H9 (cell line): Measurements from ENCODE around the gene ABCG8. TPM values are rescaled to one million over a fixed set of nuclear protein-coding genes. Genes with fewer than 3 reads are reported as not detected.

Experiments
- DNase-seq: peaks from one replicate; pipeline ENCODE4 v3.0.0-alpha.2; 2017
- H2AFZ ChIP-seq: one replicate; pipeline ENCODE4 v1.6.1; 2013; ENCODE audit warnings: mild to moderate bottlenecking, low read length, control low read depth, moderate library complexity
- H2AK5ac ChIP-seq: 2 replicates; pipeline ENCODE4 v1.6.1; 2013; ENCODE audit warnings: low read length, control low read depth, mixed read lengths; ENCODE audit not compliant: insufficient read length
- H2BK120ac ChIP-seq: one replicate; pipeline ENCODE4 v1.6.1; 2013; ENCODE audit warnings: low read depth, mild to moderate bottlenecking, low read length, control low read depth, inconsistent platforms; ENCODE audit not compliant: poor library complexity, severe bottlenecking
- H2BK12ac ChIP-seq: 2 replicates; pipeline ENCODE4 v1.6.1; 2013; ENCODE audit warnings: low read length, control low read depth, mixed read lengths, low read depth; ENCODE audit not compliant: insufficient read length
- H2BK15ac ChIP-seq: 2 replicates; pipeline ENCODE4 v1.6.1; 2013; ENCODE audit warnings: low read depth, low read length, control low read depth
- H2BK20ac ChIP-seq: one replicate; pipeline ENCODE4 v1.6.1; 2013; ENCODE audit warnings: low read depth, mild to moderate bottlenecking, low read length, control low read depth, inconsistent platforms; ENCODE audit not compliant: poor library complexity, severe bottlenecking
- H2BK5ac ChIP-seq: 2 replicates; pipeline ENCODE4 v1.6.1; 2013; ENCODE audit warnings: low read length, control low read depth, mixed read lengths; ENCODE audit not compliant: insufficient read length
- H3K14ac ChIP-seq: 2 replicates; pipeline ENCODE4 v1.6.1; 2013; ENCODE audit warnings: low read length, control low read depth; ENCODE audit not compliant: insufficient read depth
- H3K18ac ChIP-seq: 2 replicates; pipeline ENCODE4 v1.6.1; 2013; ENCODE audit warnings: low read depth, mild to moderate bottlenecking, mixed read lengths, low read length, control low read depth; ENCODE audit not compliant: insufficient read length
- H3K23ac ChIP-seq: 2 replicates; pipeline ENCODE4 v1.6.1; 2013; ENCODE audit warnings: low read length, control low read depth, mixed read lengths, low read depth; ENCODE audit not compliant: insufficient read length
- H3K23me2 ChIP-seq: 2 replicates; pipeline ENCODE4 v1.6.1; 2013; ENCODE audit warnings: low read depth, mild to moderate bottlenecking, mixed read lengths, low read length, control low read depth; ENCODE audit not compliant: insufficient read length, poor library complexity, severe bottlenecking
- H3K27ac ChIP-seq: 2 replicates; pipeline ENCODE4 v1.5.1; 2013; ENCODE audit warnings: low read length, control low read depth, mixed read lengths, low read depth; ENCODE audit not compliant: insufficient read length
- H3K27me3 ChIP-seq: 2 replicates; pipeline ENCODE4 v1.6.1; 2013; ENCODE audit warnings: low read length, control low read depth, inconsistent platforms; ENCODE audit not compliant: insufficient read depth
- H3K4ac ChIP-seq: 2 replicates; pipeline ENCODE4 v1.6.1; 2013; ENCODE audit warnings: low read depth, mild to moderate bottlenecking, control low read depth, inconsistent platforms, low read length, moderate library complexity
- H3K4me1 ChIP-seq: 2 replicates; pipeline ENCODE4 v1.6.1; 2013; ENCODE audit warnings: low read length, control low read depth, inconsistent platforms; ENCODE audit not compliant: insufficient read depth
- H3K4me2 ChIP-seq: 2 replicates; pipeline ENCODE4 v1.6.1; 2013; ENCODE audit warnings: low read length, control low read depth, mixed read lengths; ENCODE audit not compliant: insufficient read length, insufficient read depth
- H3K56ac ChIP-seq: 2 replicates; pipeline ENCODE4 v1.6.1; 2013; ENCODE audit warnings: low read depth, mild to moderate bottlenecking, mixed read lengths, low read length, control low read depth; ENCODE audit not compliant: insufficient read length
- H3K79me1 ChIP-seq: 2 replicates; pipeline ENCODE4 v1.6.1; 2013; ENCODE audit warnings: low read depth, mild to moderate bottlenecking, moderate library complexity, low read length, control low read depth, inconsistent platforms; ENCODE audit not compliant: insufficient read depth, poor library complexity, severe bottlenecking
- H3K79me2 ChIP-seq: 2 replicates; pipeline ENCODE4 v1.6.1; 2013; ENCODE audit warnings: low read length, control low read depth, inconsistent platforms; ENCODE audit not compliant: insufficient read depth
- H3K9ac ChIP-seq: 2 replicates; pipeline ENCODE4 v1.6.1; 2013; ENCODE audit warnings: low read length, control low read depth, mixed read lengths; ENCODE audit not compliant: insufficient read length; ENCODE audit errors: extremely low read depth
- H3K9me3 ChIP-seq: one replicate; pipeline ENCODE4 v1.6.1; 2013; ENCODE audit warnings: low read depth, low read length, inconsistent platforms; ENCODE audit not compliant: control insufficient read depth
- H3T11ph ChIP-seq: one replicate; pipeline ENCODE4 v1.6.1; 2013; ENCODE audit warnings: mild to moderate bottlenecking, low read length, control low read depth, inconsistent platforms
- H4K20me1 ChIP-seq: one replicate; pipeline ENCODE4 v1.6.1; 2013; ENCODE audit not compliant: control insufficient read depth, insufficient read length, insufficient read depth
- H4K5ac ChIP-seq: 2 replicates; pipeline ENCODE4 v1.6.1; 2013; ENCODE audit warnings: low read depth, mild to moderate bottlenecking, mixed read lengths, low read length, control low read depth; ENCODE audit not compliant: insufficient read length
- H4K8ac ChIP-seq: replicated peaks from 2 replicates; pipeline ENCODE4 v1.6.1; 2013; ENCODE audit warnings: low read length, control low read depth, mixed read lengths, low read depth; ENCODE audit not compliant: insufficient read length
- H4K91ac ChIP-seq: 2 replicates; pipeline ENCODE4 v1.6.1; 2013; ENCODE audit warnings: low read depth, mild to moderate bottlenecking, moderate library complexity, mixed read lengths, low read length, control low read depth; ENCODE audit not compliant: insufficient read length
- H3K27ac Mint-ChIP-seq, 3 experiments: 2 replicates in 2 of 3; 3 replicates in 1 of 3; pipeline ENCODE4 v1.8.0; 2020 to 2021; ENCODE audit warnings: mixed read lengths in 3 of 3, mild to moderate bottlenecking in 1 of 3, moderate library complexity in 1 of 3
- H3K27me3 Mint-ChIP-seq: 2 replicates; pipeline ENCODE4 v1.8.0; 2021; ENCODE audit warnings: low read depth, mild to moderate bottlenecking, moderate library complexity, mixed read lengths
- H3K36me3 Mint-ChIP-seq, 3 experiments: 2 replicates in 2 of 3; 3 replicates in 1 of 3; pipeline ENCODE4 v1.8.0; 2020 to 2021; ENCODE audit warnings: low read depth in 3 of 3, mixed read lengths in 3 of 3; ENCODE audit not compliant: insufficient read depth in 1 of 3
- H3K4me1 Mint-ChIP-seq, 2 experiments: 2 replicates each; pipeline ENCODE4 v1.8.0; 2020; ENCODE audit warnings: mixed read lengths in 2 of 2
- H3K4me3 Mint-ChIP-seq, 2 experiments: 2 replicates in 1 of 2; 3 replicates in 1 of 2; pipeline ENCODE4 v1.8.0; 2020 to 2021; ENCODE audit warnings: mild to moderate bottlenecking in 2 of 2, mixed read lengths in 2 of 2, moderate library complexity in 1 of 2
- H3K9me3 Mint-ChIP-seq, 2 experiments: 2 replicates in 1 of 2; 3 replicates in 1 of 2; pipeline ENCODE4 v1.8.0; 2020; ENCODE audit warnings: mild to moderate bottlenecking in 2 of 2, mixed read lengths in 2 of 2, moderate library complexity in 1 of 2
- CTCF ChIP-seq: fragments of 200-600 bp; sonication (generic); conservative IDR thresholded peaks from 3 replicates; pipeline ENCODE4 v1.8.0; 2021; ENCODE audit warnings: antibody characterized with exemption, mild to moderate bottlenecking
- WGBS: extraction: QIAGEN DNeasy Blood & Tissue Kit; methylation state at CpG from one replicate; pipeline ENCODE4 v1.1.7; 2013; ENCODE audit warnings: missing lambda C conversion rate, low lambda C conversion rate, mixed read lengths; ENCODE audit not compliant: insufficient read length; ENCODE audit errors: extremely low coverage; 5-methylcytosine and 5-hydroxymethylcytosine counted together
- total RNA-seq: library from RNA; stranded (reverse); gene quantifications from 2 replicates; pipeline ENCODE4 v1.2.1, GENCODE V29; 2021

ABCG8 gene
- total RNA-seq, 1 experiment from 2014 or later, result not detected

- Mint-ChIP-seq H3K9me3 (no peaks in the 10 kb centered on the region), H3K36me3 (no peaks in the 10 kb centered on the region), H3K27ac (no peak overlapping the region), H3K27me3 (no peaks in the 10 kb centered on the region; the same call in none of the 2 replicates), H3K4me1 (peaks cover 7 to 8% of the 10 kb centered on the region in 2 experiments), H3K4me3 (no peak overlapping the region)
- Histone ChIP-seq H4K91ac (no peak overlapping the region), H3K14ac (no peak overlapping the region), H4K8ac (no peak overlapping the region), H2BK20ac (no peak overlapping the region), H3T11ph (no peak overlapping the region), H2AFZ (no peak overlapping the region), H3K27me3 (no peaks in the 10 kb centered on the region), H4K20me1 (no peaks in the 10 kb centered on the region), H3K9ac (no peak overlapping the region), H3K4me1 (no peaks in the 10 kb centered on the region), H2BK12ac (no peak overlapping the region), H3K23me2 (no peaks in the 10 kb centered on the region), H3K56ac (no peak overlapping the region), H3K4me2 (no peak overlapping the region), H2BK120ac (no peak overlapping the region), H3K18ac (no peak overlapping the region), H3K27ac (no peak overlapping the region), H3K9me3 (no peaks in the 10 kb centered on the region), H2BK5ac (no peak overlapping the region), H2BK15ac (no peak overlapping the region), H3K4ac (no peak overlapping the region), H2AK5ac (no peak overlapping the region), H4K5ac (no peak overlapping the region), H3K79me1 (no peaks in the 10 kb centered on the region), H3K23ac (no peak overlapping the region), H3K79me2 (no peaks in the 10 kb centered on the region)
- DNase-seq, result no peak
- no CpG with 5 or more reads among the region's 7 CpGs for WGBS
- no peak for TF ChIP-seq CTCF
Observed at GRCh38 chr2:43822839-43823238, 15.9 kb upstream of the ABCG8 start.
